COLO829 (cell line): ENCODE results near the gene GJA9.
"Not testable (repeated sequence)": the region's sequence is repeated elsewhere in the genome, so short reads cannot be mapped to it uniquely, and the experiment has no call there.

ENCODE experiments used
- DNase-seq: peaks from one replicate; pipeline ENCODE4 v3.0.0; 2012; ENCODE audit warnings: low spot score

Gene GJA9

DNA sequence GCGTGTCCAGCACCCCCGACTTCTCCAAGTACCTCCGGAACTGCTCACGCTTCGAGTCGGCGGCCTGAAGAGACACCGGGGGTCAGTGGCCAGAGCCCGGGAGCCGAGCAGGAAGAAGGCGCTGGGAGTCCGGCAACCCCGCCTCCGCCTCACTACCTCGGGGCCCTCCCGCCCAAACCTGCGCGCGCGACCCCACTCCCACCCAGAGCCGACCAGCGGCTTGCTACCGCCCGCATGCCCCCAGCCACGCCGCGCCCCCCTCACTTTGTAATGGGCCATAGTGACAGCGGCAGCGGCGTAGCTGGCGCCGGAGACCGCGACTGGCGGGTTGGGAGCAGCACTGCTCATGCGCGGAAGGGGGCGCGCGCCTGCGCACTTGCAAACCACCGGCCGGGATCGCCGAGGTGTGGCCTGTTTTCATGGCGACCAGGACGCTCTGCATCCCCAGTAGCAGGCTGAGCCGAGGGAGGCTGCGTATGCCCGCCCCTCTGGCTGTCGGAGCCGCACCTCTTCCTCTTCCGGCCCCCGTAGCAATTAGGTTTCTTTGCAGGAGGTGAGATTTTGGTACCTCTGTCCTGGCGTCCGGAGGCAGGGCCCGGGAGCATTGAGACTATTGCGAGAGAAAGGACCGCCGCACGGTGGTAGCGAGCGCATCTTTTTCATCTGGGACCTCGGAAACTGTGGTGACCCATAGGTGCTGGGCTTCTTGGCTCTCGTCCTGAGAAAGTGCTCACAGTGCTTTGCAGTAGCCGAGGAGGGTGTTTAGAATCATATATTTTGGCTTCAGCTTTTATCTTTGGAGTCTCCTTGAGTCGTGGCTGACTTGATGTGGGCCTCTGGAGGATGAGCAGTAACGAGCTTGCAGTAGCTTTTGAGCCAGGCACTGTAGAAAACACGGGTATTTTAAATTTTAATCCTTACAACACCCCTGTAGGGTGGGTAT, 8.1 kb downstream of the GJA9 start, which contains the start of gene MYCBP:
MYCBP (minus strand) TSS at position 322 of the 943 bp plus-strand sequence; CDS start at position 279, 43 bp downstream.
- peak; percentile 98 for DNase-seq

DNA sequence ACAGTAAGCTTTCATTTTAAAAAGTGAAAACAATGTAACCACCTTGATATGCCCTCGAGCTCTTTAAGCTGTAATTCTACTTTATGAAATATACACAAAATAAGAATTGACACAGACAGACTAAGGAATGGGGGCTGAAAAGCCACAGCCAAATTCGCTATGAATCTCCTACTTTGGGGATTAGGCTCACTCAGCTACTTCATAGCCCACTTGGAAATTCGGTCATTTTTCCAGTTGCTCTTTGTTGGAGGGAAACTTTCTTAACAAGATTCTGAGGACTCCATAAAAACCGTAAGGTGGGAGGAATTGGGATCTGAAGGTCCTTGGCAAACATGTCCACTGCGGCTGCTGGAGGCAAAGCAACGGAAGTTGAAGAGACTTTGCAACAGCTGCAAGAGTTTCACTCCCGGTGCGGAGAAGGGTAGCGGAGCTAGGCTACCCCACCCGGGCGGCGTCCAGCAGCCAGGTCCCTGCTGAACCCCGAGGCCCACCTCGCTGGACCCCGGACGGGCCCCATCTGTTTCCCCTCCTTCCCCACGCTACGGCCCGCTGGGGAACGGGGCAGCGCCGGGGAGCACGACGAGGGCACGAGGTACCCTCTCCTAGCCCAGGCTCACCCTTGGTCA, 8.9 kb downstream of the GJA9 start:
- DNase-seq, result no peak

DNA sequence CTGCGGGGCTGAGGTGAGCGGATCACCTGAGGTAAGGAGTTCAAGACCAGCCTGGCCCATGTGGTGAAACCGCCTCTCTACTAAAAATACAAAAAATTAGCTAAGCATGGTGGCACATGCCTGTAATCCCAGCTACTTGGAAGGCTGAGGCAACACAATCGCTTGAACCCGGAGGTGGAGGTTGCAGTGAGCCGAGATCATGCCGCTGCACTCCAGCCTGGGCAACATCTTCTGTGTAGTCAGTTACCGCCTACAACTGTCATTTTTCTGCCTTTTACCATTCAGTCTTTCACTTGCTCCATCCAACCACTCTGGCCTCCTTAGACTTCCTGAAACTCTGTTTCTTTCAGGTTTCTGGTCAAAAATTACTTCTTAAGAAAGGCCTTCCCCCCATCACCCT, 10.4 kb downstream of the GJA9 start:
- DNase-seq, result no peak

DNA sequence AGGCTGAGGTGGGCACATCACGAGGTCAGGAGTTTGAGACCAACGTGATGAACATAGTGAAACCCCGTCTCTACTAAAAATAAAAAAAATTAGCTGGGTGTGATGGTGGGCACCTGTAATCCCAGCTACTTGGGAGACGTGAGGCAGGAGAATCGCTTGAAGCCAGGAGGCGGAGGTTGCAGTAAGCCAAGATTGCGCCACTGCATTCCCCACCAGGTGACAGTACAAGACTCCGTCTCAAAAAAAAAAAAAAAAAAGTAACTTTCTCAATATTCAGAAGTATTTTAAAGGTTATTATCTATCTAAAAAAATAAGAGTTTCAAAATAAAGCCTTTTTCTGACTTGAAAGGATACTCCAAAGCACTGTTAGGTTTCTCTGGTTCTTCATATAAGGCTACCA, 14.2 kb downstream of the GJA9 start:
- no peak for DNase-seq

GRCh38 chr1:38865112-38865715, 16.2 kb downstream of the GJA9 start:
- no peak for DNase-seq

- DNase-seq, result no peak
Measured at GRCh38 chr1:38860454-38860795, 21.0 kb downstream of the GJA9 start.

GRCh38 chr1:38859561-38860453, 21.6 kb downstream of the GJA9 start, which contains the start of gene RRAGC:
TSS of gene RRAGC (minus strand) at chr1:38859772. CDS start at chr1:38859646, 126 bp downstream.
- peak; percentile 96 for DNase-seq

- no peak for DNase-seq
Measured at GRCh38 chr1:38858833-38859560, 22.4 kb downstream of the GJA9 start.

DNA sequence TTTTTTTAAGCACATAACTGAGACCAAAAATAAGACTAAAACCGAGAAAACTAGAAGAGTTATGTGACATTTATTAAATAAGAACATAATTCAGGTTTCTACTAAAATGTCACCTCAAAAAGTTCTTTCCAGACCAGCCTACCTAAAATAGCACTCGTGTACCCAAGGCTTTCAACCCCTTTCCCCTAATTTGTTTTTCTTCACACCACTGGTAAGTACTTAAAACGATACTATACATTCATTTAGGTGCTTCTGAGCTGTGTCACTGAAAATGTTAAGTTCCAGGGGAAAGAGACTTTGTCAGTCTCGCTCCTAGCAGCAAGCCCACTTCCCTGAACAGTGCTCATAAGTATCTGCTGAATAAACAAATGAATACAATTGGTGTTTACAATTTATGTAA, 28.6 kb downstream of the GJA9 start:
- no peak for DNase-seq

- DNase-seq, result no peak
Measured at GRCh38 chr1:38848071-38848470, 33.3 kb downstream of the GJA9 start.

- no peak for DNase-seq
Measured at GRCh38 chr1:38846210-38846609, 35.2 kb downstream of the GJA9 start.

- not testable (repeated sequence) for DNase-seq
Measured at GRCh38 chr1:38845088-38845487, 36.3 kb downstream of the GJA9 start.

DNA sequence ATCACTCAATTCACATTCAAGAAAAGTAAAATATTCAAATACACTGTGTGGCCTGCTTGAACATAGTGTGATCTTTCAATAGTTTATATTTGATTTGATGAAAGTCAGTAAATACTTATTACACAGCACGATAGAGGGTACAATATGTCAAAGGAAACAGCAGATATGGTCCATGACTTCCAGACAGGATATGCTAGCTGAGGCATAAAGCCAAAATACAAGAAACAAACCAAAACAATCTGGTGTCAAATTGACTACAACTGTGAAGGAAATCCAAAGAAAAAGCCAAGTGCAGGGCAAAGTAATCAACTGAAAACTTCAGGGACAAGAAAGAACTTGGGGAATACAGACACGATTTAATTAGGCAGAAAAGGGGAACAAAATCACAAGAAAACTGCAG, 41.1 kb downstream of the GJA9 start:
- no peak for DNase-seq

DNA sequence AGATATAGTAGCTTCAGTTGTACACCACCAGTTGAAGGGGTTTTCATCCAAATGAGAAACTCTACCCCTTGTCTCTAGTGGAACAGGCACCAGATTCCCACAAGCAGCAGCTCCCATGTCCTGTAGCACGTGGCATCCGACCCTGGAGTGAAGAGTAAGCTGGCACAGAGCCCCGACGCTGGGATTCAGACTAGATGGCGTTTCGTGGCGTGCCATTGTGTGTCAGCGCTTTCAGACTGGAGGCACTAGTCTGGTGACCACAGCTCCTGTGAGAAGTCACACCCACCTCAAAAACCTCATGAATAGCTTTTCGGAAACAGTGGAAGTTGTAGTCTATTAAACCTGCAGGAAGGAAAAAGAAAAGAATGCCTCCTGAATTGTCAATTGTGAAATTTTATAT, 42.0 kb downstream of the GJA9 start:
- DNase-seq, result no peak

DNA sequence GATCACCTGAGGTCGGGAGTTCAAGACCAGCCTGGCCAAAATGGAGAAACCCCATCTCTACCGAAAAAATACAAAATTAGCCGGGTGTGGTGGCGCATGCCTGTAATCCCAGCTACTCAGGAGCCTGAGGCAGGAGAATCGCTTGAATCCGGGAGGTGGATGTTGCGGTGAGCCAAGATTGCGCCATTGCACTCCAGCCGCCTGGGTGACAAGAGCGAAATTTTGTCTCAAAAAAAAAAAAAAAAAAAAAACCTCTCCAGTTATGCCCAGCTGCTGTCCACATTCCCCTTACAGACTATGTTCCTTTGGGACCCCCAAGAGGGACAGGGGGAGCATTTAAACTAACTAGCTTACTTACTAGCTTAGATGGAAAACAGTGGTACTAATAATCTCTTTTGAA, 45.1 kb downstream of the GJA9 start:
- not testable (repeated sequence) for DNase-seq

- DNase-seq, result peak; percentile 68
Measured at GRCh38 chr1:38834937-38835827, 46.2 kb downstream of the GJA9 start.

DNA sequence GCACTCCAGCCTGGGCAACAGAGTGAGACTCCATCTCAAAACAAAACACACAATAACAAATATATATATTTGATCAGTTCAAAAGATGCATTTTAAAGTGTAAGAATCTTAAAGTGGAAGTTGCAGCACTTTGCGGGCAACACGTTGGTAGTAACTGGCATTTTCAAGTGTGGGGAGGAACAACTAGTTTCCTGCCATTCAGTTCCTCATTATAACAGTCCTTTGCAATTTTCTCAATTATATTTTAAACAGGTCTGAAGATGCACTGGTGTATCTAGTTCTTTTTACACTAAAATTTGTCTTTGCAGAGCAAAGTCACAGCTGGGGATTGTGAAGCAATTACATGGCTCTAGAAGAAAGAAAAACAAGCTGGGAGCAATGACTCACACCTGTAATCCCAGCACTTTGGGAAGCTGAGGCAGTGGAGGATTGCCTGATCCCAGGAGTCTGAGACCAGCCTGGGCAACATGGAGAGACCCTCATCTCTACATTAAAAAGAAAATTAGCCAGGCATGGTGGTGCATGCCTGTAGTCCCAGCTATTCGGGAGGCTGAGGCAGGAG, 47.1 kb downstream of the GJA9 start:
- DNase-seq, result no peak

- no peak for DNase-seq
Measured at GRCh38 chr1:38833146-38833545, 48.2 kb downstream of the GJA9 start.

GRCh38 chr1:38832370-38832734, 49.0 kb downstream of the GJA9 start:
- DNase-seq, result no peak
